GM19372 (cell line): ENCODE measurements around the gene SPTBN5.
A peak's percentile ranks its signal among the peaks of the same experiment; 100 is the strongest.

ENCODE experiments used
- ATAC-seq: cut with Tn5 transposase; IDR thresholded peaks from one replicate; pipeline ENCODE4 v1.9.1; 2021; ENCODE audit warnings: mild to moderate bottlenecking, low read depth, moderate library complexity; ENCODE audit not compliant: unreplicated experiment

Gene SPTBN5

GRCh38 chr15:41893422-41894250 is at the start of gene SPTBN5:
Gene SPTBN5, minus strand, starts transcription at chr15:41894053. Its CDS starts 556 bp downstream, at chr15:41893497.
- ATAC-seq = no peak

DNA sequence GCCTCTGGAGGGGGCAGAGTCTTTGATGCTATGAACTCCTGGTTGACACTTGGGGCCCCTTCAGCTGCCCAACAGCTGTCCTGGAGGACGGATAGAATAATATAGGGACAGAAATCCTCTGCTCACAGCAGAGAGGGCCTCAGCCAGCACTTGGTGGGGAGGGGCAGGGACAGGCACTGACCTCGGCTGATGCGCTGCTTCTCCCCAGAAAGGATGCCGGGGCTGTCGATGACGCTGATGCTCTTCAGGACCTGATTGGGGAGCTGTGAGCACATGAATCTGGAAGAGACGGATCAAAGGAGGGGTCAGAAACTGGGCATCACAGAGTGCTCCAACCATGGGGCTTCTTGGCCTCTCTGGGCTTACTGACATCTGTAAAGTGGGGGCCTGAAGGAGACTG is 49.0 kb upstream of the SPTBN5 start:
- no peak for ATAC-seq

DNA sequence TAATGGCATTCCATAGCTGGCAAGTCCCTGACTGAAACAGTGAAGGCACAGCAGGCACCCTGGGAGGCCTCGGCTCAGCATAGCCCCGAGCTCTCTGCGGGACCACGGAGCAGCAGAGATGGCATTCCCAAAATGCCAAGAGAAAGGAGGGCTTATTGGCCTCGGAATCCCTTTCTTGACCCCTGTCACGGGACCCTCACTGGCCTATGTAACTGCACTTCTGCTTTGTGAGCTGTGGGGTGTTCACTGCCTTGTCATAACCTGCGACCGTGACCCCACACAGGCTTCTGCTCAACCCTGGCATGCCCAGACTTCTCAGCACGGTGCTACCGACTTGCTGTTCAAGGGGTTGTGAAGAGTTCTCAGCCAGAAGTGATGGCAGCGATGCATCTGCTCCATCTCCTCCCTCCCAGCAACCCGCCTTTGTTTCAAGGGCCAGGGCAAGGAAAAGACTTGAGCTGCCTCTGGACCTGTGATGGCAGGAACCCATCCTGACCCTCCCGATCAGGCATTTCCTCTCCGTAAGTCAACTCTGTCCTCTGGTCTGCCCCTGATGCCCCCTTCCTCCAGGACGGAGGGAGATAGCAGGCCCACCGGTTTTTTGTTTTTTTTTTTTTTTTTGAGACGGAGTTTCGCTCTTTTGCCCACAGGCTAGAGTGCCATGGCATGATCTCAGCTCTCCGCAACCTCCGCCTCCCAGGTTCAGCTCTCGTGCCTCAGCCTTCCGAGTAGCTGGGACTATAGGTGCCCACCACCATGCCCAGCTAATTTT is 48.0 kb upstream of the SPTBN5 start:
- ATAC-seq = no peak

GRCh38 chr15:41940441-41940857 is 46.6 kb upstream of the SPTBN5 start:
- ATAC-seq = no peak

GRCh38 chr15:41939986-41940385 is 46.1 kb upstream of the SPTBN5 start:
- ATAC-seq = no peak

- no peak for ATAC-seq
Observed at GRCh38 chr15:41937568-41937923, 43.7 kb upstream of the SPTBN5 start.

DNA sequence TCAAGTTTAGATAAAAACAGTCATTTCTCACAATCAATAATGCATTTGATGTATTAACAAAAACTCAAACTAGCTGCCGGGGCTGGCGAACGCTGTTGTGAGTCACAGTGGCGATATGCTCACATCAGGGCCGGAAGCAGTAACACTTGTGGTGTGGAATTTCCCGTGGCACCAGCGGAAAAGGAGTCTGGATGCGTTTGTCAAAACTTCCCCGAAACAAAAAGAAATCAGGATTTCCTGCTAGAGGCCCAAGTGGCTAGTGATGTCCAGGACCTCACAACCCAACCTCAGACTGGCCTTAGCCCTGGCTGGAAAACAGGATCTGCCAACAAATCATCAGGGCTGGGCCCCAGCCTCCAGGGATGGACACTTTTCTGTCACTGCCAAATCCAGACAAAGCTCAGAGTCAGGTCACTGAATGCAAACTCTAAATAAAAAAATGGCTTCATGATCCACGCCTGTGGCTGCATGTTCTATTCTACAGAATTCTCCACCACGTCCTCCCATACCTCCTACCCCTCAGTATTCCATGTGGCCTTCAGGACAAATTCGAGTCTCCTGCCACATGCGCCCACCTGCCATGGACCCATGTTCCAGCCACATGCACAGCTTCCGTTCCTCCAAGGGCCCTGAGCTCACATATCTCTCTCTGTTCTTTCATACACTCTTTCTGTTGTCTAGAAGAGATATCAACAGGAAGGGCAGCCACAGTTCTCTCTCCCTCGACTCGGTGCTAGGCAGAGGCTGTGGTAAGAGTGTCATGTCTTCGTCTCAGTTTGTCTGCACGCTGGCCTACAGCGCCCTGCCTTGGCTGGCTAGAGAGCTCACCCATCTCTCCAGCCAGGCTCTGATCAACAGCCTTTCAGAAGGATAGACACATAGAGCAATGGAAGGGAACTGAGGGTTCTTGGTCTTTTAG is 43.1 kb upstream of the SPTBN5 start:
- no peak for ATAC-seq

DNA sequence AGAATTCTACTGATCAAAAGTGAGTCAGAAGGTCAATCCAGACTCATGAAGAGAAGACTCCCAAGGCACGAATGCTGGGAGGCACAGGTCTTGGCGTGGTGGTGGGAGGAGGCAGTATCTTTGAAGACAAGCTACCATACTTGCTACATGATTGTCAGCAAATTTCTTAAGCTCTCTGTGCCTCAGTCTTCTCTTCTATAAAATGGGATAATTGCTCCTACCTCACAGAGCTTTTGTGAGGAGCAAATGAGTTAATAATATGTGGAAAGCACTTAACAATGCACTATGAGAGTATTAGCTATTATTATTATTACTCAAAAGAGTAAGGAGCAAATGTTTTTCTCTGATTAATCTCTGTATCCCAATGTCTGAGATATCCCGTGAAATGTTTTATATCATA is 42.3 kb upstream of the SPTBN5 start:
- no peak for ATAC-seq

DNA sequence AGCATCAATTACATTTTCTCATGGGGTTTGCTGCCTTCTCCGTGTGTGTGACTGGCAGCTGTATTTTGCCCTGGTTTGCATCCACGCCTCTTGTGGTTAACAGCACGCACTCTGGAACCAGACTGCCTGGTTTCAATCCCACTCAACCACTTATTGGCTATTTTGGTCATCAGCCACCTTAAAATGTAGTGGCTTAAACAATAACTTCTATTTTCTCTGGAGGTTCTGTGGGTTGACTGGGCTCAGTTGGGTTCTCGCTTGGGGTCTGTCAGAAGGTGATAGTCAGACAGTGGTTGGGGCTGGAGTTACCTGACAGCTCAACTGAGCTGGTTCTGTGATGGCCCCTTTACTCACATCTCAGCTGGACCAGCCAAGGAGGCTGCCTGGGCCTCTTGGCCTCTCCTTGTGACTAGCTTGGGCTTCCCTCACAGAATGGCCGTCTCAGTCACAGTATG is 41.7 kb upstream of the SPTBN5 start:
- no peak for ATAC-seq

DNA sequence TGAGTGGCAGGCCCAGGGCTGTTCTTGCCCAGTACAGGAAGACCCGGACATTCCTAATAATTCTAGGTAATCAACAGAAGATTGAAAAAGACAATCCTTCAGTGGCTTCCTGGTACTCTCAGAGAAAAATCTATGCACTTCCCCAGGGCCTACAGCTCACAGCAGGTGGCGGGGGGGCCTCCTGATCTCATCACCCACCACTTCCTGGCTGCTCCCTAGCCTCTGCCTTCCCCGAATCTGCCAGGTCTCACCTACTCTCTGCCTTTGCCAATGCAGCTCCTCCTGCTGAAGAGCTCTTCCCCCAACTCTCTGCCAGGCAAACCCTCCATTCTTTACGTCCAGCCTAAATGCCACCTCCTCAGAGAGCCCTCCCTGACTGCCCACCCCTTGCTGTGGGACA is 41.0 kb upstream of the SPTBN5 start:
- ATAC-seq = no peak

GRCh38 chr15:41933771-41934170 is 39.9 kb upstream of the SPTBN5 start:
- no peak for ATAC-seq

GRCh38 chr15:41933326-41933725 is 39.5 kb upstream of the SPTBN5 start:
- ATAC-seq = no peak

- no peak for ATAC-seq
Observed at GRCh38 chr15:41932511-41933289, 38.8 kb upstream of the SPTBN5 start.

- ATAC-seq = no peak
Observed at GRCh38 chr15:41932101-41932500, 38.2 kb upstream of the SPTBN5 start.

DNA sequence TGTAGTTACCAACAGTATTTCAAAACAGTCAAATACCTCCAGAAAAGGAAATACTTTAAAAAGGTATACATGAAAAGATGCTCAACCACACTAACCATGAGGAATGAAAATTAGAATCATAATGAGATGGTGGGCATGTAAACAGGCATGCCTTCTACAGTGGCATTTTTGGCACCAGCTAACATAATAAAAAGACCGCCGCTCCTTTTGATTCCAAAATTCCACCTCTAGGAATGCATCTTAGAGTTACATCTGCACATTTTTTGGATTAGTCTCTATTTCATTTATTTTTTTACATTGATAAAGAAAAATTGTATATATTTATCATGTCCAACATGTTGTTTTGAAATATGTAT is 37.0 kb upstream of the SPTBN5 start:
- no peak for ATAC-seq

DNA sequence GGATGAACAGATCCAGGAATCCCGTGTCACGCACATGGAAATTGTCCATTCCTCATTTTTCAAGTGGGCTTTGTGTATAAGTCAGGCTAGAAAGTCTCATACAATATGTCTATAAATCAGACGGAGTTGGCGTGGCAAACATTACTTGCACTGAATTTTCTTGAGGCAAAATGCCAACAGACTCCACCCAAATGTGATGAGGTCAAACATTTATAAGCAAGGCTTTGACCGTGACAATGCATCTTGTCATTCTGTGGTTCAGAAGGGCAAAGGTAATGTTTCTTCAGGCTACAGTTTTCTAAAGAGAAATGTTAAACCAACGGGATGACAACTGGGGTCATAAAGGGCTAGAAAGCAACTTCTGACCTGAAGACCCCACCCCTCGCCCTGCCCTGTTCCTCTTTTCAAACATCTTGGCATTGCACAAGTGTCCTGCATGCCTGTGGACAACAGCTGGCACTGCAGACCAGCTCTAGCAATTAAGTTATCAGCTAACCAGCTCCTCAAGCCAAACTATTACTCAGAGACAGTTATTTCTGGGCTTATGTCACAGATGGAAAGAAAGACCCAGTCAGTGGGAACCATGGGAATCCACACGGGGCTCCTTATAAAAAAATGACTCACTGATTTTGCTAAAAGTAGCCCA is 36.5 kb upstream of the SPTBN5 start:
- ATAC-seq = no peak

GRCh38 chr15:41928637-41929620 is 35.1 kb upstream of the SPTBN5 start:
- peak; percentile 49 for ATAC-seq

- ATAC-seq = no peak
Observed at GRCh38 chr15:41928100-41928499, 34.2 kb upstream of the SPTBN5 start.
